ENCODE measurements around the gene CYP2E1. TPM values are rescaled to one million over a fixed set of nuclear protein-coding genes. Genes with fewer than 3 reads are reported as not detected.
"Not testable (repeated sequence)": the region's sequence is repeated elsewhere in the genome, so short reads cannot be mapped to it uniquely, and the experiment has no call there.

The CYP2E1 gene
- total RNA-seq, 1 donor from 2014 or later, result 2.7 TPM

DNA sequence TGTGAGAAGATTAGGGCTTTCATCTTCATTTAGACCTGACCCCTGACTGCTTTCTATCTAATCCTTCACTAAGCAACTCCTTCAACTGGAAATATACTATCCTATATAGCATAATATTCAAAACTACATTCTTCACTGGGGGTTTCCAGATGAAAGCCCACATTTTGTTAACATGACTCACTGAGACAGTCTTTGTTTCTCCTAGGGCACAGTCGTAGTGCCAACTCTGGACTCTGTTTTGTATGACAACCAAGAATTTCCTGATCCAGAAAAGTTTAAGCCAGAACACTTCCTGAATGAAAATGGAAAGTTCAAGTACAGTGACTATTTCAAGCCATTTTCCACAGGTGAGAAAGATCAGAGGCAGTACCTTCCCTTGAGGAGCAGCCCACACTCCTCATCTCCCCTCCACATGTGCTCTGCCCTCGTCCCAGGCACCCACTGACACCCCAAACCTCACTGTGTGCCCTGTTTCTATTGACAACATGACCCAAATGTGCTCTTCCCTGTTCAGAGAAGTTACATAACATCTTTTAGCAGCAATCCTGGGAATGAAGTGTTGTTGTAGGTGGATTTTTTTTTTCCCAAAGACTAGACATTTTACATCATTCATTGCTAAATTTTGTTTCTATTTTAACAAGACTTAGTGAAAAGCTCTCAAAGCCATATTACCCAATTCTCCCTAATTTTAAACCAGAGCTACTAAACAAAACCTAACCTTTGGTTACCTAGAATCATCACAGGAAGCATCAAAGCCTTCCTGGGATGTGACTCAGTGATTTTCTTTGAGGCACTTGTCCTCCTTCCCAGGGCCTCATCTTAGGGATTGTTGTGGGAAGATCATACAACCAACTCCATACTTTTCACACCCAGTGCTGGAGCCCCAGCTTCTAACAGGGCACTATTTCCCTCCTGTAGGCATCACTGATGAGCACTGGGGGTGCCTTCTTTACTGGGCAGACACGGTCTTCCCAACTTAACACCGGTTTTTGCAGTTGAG lies 10.7 kb downstream of the CYP2E1 start:
- no peak for DNase-seq (ENCODE audit: low spot score)
- Mint-ChIP-seq H3K4me1 (ENCODE audit: low read depth) (peaks cover 6% of the 10 kb centered on the region), H3K36me3 (ENCODE audit: low read depth) (peaks cover 11% of the 10 kb centered on the region), H3K27ac (ENCODE audit: unreplicated experiment) (no peak overlapping the region), H3K9me3 (ENCODE audit: low read depth) (peaks cover 6% of the 10 kb centered on the region), H3K4me3 (ENCODE audit: unreplicated experiment) (no peak overlapping the region), H3K27me3 (ENCODE audit: low read depth) (no peaks in the 10 kb centered on the region)
- TF ChIP-seq, protein P1, sequence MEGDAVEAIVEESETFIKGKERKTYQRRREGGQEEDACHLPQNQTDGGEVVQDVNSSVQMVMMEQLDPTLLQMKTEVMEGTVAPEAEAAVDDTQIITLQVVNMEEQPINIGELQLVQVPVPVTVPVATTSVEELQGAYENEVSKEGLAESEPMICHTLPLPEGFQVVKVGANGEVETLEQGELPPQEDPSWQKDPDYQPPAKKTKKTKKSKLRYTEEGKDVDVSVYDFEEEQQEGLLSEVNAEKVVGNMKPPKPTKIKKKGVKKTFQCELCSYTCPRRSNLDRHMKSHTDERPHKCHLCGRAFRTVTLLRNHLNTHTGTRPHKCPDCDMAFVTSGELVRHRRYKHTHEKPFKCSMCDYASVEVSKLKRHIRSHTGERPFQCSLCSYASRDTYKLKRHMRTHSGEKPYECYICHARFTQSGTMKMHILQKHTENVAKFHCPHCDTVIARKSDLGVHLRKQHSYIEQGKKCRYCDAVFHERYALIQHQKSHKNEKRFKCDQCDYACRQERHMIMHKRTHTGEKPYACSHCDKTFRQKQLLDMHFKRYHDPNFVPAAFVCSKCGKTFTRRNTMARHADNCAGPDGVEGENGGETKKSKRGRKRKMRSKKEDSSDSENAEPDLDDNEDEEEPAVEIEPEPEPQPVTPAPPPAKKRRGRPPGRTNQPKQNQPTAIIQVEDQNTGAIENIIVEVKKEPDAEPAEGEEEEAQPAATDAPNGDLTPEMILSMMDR (IDR thresholded peaks at IDR 0.05), result no peak

DNA sequence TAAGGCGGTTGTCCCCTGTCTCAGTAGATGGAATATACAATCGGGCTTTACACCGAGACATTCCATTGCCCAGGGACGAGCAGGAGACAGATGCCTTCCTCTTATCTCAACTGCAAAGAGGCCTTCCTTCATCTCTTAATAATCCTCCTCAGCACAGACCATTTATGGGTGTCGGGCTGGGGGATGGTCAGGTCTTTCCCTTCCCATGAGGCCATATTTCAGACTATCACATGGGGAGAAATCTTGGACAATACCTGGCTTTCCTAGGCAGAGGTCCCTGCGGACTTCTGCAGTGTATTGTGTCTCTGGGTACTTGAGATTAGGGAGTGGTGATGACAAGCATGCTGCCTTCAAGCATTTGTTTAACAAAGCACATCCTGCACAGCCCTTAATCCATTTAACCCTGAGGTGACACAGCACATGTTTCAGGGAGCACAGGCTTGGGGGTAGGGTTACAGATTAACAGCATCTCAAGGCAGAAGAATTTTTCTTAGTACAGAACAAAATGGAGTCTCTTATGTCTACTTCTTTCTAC lies 14.3 kb downstream of the CYP2E1 start:
- H3K27ac Mint-ChIP-seq (ENCODE audit: unreplicated experiment), result not testable (repeated sequence)
- H3K9me3 Mint-ChIP-seq (ENCODE audit: low read depth), result peaks cover 21% of the 10 kb centered on the region

DNA sequence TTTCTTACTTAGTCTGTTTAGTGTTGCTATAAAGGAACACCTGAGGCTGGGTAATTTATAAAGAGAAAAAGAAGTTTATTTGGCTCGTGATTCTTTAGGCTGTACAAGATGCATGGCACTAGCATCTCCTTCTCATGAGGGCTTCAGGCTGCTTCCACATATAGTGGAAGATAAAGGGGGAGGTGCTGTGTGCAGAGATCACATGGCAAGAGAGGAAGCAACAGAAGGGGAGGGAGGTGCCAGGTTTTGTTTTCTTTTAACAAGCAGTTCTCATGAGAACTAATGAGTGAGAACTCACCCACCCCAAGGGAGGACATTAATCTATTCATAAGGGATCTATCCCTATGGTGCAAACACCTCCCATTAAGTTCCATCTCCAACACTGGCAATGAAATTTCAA lies 17.3 kb downstream of the CYP2E1 start:
- Mint-ChIP-seq H3K9me3 (ENCODE audit: low read depth) (peaks cover 37% of the 10 kb centered on the region), H3K4me3 (ENCODE audit: unreplicated experiment) (no peak overlapping the region), H3K36me3 (ENCODE audit: low read depth) (peaks cover 10% of the 10 kb centered on the region), H3K27ac (ENCODE audit: unreplicated experiment) (no peak overlapping the region), H3K27me3 (ENCODE audit: low read depth) (no peaks in the 10 kb centered on the region), H3K4me1 (ENCODE audit: low read depth) (no peaks in the 10 kb centered on the region)
- no peak for DNase-seq (ENCODE audit: low spot score)
- TF ChIP-seq, protein P1 (IDR thresholded peaks at IDR 0.05), result no peak

More for the DNA sequence above, 14.3 kb downstream of the CYP2E1 start:
- not testable (repeated sequence) for H3K27me3 Mint-ChIP-seq (ENCODE audit: low read depth); H3K4me1 Mint-ChIP-seq (ENCODE audit: low read depth); DNase-seq (ENCODE audit: low spot score); H3K4me3 Mint-ChIP-seq (ENCODE audit: unreplicated experiment)
- peaks cover 13% of the 10 kb centered on the region for H3K36me3 Mint-ChIP-seq (ENCODE audit: low read depth)

DNA sequence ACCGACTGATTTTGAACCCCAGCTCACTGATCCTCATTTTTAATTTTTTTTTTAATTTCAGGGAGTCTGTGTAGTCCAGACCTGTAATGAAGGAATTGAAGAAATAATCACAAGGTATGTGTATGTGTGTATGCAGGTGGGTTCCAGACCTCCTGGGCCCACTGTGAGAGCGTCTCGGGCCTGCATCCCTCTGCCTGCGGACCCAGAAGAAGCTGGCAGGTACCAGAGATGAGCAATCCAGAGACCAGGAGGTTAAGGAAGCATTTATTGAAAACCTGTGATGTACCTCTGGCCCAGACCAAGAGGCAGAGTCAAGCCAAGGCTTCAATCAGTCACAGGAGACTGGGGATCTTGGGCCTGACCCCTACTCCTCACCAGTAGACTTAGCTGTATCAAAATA lies 27.4 kb downstream of the CYP2E1 start:
- Mint-ChIP-seq H3K9me3 (ENCODE audit: low read depth) (peaks cover 15% of the 10 kb centered on the region), H3K4me3 (ENCODE audit: unreplicated experiment) (no peak overlapping the region), H3K36me3 (ENCODE audit: low read depth) (peaks cover 1% of the 10 kb centered on the region), H3K4me1 (ENCODE audit: low read depth) (no peaks in the 10 kb centered on the region), H3K27ac (ENCODE audit: unreplicated experiment) (no peak overlapping the region), H3K27me3 (ENCODE audit: low read depth) (peaks cover 24% of the 10 kb centered on the region)
- TF ChIP-seq, protein P1 (IDR thresholded peaks at IDR 0.05), result no peak
- DNase-seq (ENCODE audit: low spot score), result no peak

DNA sequence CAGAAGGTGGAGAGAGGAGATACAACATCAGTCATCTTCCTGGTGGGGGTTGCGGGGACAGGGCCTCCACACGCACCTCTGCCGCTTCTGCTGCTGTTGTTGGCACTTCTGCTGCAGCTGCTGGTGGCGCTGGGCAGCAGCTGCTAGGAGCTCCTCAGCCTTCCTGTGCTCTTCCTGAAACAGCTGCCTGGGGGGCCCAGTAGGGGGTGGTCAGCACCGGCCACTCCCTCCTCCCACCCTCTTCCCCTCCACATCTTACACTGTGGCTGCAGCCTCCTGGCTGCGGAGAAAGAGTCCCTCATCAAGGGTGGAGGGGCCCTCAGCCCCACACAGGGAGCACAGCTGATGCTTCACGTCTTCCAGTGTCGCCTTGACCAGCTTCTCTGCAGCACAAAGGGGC lies 28.4 kb downstream of the CYP2E1 start:
- H3K27me3 Mint-ChIP-seq (ENCODE audit: low read depth), result peaks cover 25% of the 10 kb centered on the region

More for the DNA sequence above, 28.4 kb downstream of the CYP2E1 start:
- Mint-ChIP-seq H3K27ac (ENCODE audit: unreplicated experiment) (no peak overlapping the region), H3K4me1 (ENCODE audit: low read depth) (no peaks in the 10 kb centered on the region), H3K9me3 (ENCODE audit: low read depth) (peaks cover 9% of the 10 kb centered on the region), H3K36me3 (ENCODE audit: low read depth) (no peaks in the 10 kb centered on the region), H3K4me3 (ENCODE audit: unreplicated experiment) (no peak overlapping the region)
- DNase-seq (ENCODE audit: low spot score), result no peak
- TF ChIP-seq, protein P1 (IDR thresholded peaks at IDR 0.05), result no peak
